ENCODE measurements around the gene RIN2. TPM values are rescaled to one million over a fixed set of nuclear protein-coding genes. Genes with fewer than 3 reads are reported as not detected.

Gene RIN2
- total RNA-seq, 1 donor from 2014 or later = 21.2 TPM

- H3K36me3 Mint-ChIP-seq (ENCODE audit: low read depth, unreplicated experiment) = no peaks in the 10 kb centered on the region
Observed at GRCh38 chr20:19727251-19727847, 30.7 kb upstream of the RIN2 start.

GRCh38 chr20:19729672-19730071 is 28.4 kb upstream of the RIN2 start:
- Histone ChIP-seq H3K79me2 (ENCODE audit: insufficient read depth, low read length) (no peaks in the 10 kb centered on the region), H3K36me3 (ENCODE audit: insufficient read depth, low read length) (no peaks in the 10 kb centered on the region), H4K20me1 (ENCODE audit: insufficient read depth, low read length) (no peaks in the 10 kb centered on the region), H3K27ac (ENCODE audit: low read depth, low read length) (no peak overlapping the region), H3K27me3 (ENCODE audit: insufficient read depth, low read length) (no peaks in the 10 kb centered on the region), H3K4me3 (ENCODE audit: insufficient read depth, low read depth, low read length) (no peak overlapping the region), H3K9me3 (ENCODE audit: insufficient read depth, low read depth, low read length) (no peaks in the 10 kb centered on the region), H3K9ac (ENCODE audit: low read length) (no peak overlapping the region), H2AFZ (ENCODE audit: low read depth, low read length) (no peak overlapping the region), H3K4me2 (ENCODE audit: low read length) (no peak overlapping the region), H3K4me1 (ENCODE audit: insufficient read depth, low read length) (no peaks in the 10 kb centered on the region)
- Mint-ChIP-seq H3K4me1 (ENCODE audit: low read depth, unreplicated experiment) (no peaks in the 10 kb centered on the region), H3K27ac (ENCODE audit: unreplicated experiment) (no peak overlapping the region), H3K9me3 (ENCODE audit: unreplicated experiment) (no peaks in the 10 kb centered on the region), H3K27me3 (ENCODE audit: low read depth, unreplicated experiment) (no peaks in the 10 kb centered on the region), H3K4me3 (ENCODE audit: unreplicated experiment) (no peak overlapping the region), H3K36me3 (ENCODE audit: low read depth, unreplicated experiment) (no peaks in the 10 kb centered on the region)
- TF ChIP-seq CTCF (IDR thresholded peaks at IDR 0.05; ENCODE audit: insufficient read depth, low read depth, low read length) (no peak), EZH2 (IDR thresholded peaks at IDR 0.05; ENCODE audit: insufficient read depth, low read length) (no peak)
- no peak for FAIRE-seq
- no peak for DNase-seq (ENCODE audit: low read depth)

More at GRCh38 chr20:19727251-19727847, 30.7 kb upstream of the RIN2 start:
- no peak for FAIRE-seq
- H3K36me3 ChIP-seq (ENCODE audit: insufficient read depth, low read length) = no peaks in the 10 kb centered on the region
- H3K4me2 ChIP-seq (ENCODE audit: low read length) = no peak overlapping the region
- H2AFZ ChIP-seq (ENCODE audit: low read depth, low read length) = no peak overlapping the region
- TF ChIP-seq CTCF (IDR thresholded peaks at IDR 0.05; ENCODE audit: insufficient read depth, low read depth, low read length) = no peak
- TF ChIP-seq EZH2 (IDR thresholded peaks at IDR 0.05; ENCODE audit: insufficient read depth, low read length) = no peak
- Mint-ChIP-seq H3K4me3 (ENCODE audit: unreplicated experiment) (no peak overlapping the region), H3K9me3 (ENCODE audit: unreplicated experiment) (peaks cover 2% of the 10 kb centered on the region), H3K27ac (ENCODE audit: unreplicated experiment) (no peak overlapping the region), H3K27me3 (ENCODE audit: low read depth, unreplicated experiment) (peaks cover 7% of the 10 kb centered on the region), H3K4me1 (ENCODE audit: low read depth, unreplicated experiment) (no peaks in the 10 kb centered on the region)
- H3K9ac ChIP-seq (ENCODE audit: low read length) = no peak overlapping the region
- no peaks in the 10 kb centered on the region for H3K4me1 ChIP-seq (ENCODE audit: insufficient read depth, low read length)
- H4K20me1 ChIP-seq (ENCODE audit: insufficient read depth, low read length) = no peaks in the 10 kb centered on the region
- H3K27me3 ChIP-seq (ENCODE audit: insufficient read depth, low read length) = no peaks in the 10 kb centered on the region
- no peak overlapping the region for H3K4me3 ChIP-seq (ENCODE audit: insufficient read depth, low read depth, low read length)
- no peaks in the 10 kb centered on the region for H3K9me3 ChIP-seq (ENCODE audit: insufficient read depth, low read depth, low read length)
- no peaks in the 10 kb centered on the region for H3K79me2 ChIP-seq (ENCODE audit: insufficient read depth, low read length)
- DNase-seq (ENCODE audit: low read depth) = no peak
- no peak overlapping the region for H3K27ac ChIP-seq (ENCODE audit: low read depth, low read length)

- H3K4me3 ChIP-seq (ENCODE audit: insufficient read depth, low read depth, low read length) = no peak overlapping the region
- no peaks in the 10 kb centered on the region for H4K20me1 ChIP-seq (ENCODE audit: insufficient read depth, low read length)
- H3K4me2 ChIP-seq (ENCODE audit: low read length) = no peak overlapping the region
- Mint-ChIP-seq H3K9me3 (ENCODE audit: unreplicated experiment) (no peaks in the 10 kb centered on the region), H3K4me3 (ENCODE audit: unreplicated experiment) (no peak overlapping the region), H3K27me3 (ENCODE audit: low read depth, unreplicated experiment) (no peaks in the 10 kb centered on the region), H3K27ac (ENCODE audit: unreplicated experiment) (no peak overlapping the region), H3K36me3 (ENCODE audit: low read depth, unreplicated experiment) (no peaks in the 10 kb centered on the region), H3K4me1 (ENCODE audit: low read depth, unreplicated experiment) (peaks cover 10% of the 10 kb centered on the region)
- H3K4me1 ChIP-seq (ENCODE audit: insufficient read depth, low read length) = peaks cover 9% of the 10 kb centered on the region
- no peak for DNase-seq (ENCODE audit: low read depth)
- no peaks in the 10 kb centered on the region for H3K36me3 ChIP-seq (ENCODE audit: insufficient read depth, low read length)
- TF ChIP-seq EZH2 (IDR thresholded peaks at IDR 0.05; ENCODE audit: insufficient read depth, low read length) (no peak), CTCF (IDR thresholded peaks at IDR 0.05; ENCODE audit: insufficient read depth, low read depth, low read length) (no peak)
- no peak for FAIRE-seq
- H3K9me3 ChIP-seq (ENCODE audit: insufficient read depth, low read depth, low read length) = no peaks in the 10 kb centered on the region
- H3K27ac ChIP-seq (ENCODE audit: low read depth, low read length) = no peak overlapping the region
- H2AFZ ChIP-seq (ENCODE audit: low read depth, low read length) = no peak overlapping the region
- H3K79me2 ChIP-seq (ENCODE audit: insufficient read depth, low read length) = no peaks in the 10 kb centered on the region
- H3K9ac ChIP-seq (ENCODE audit: low read length) = no peak overlapping the region
- H3K27me3 ChIP-seq (ENCODE audit: insufficient read depth, low read length) = no peaks in the 10 kb centered on the region
Observed at GRCh38 chr20:19730706-19731105, 27.4 kb upstream of the RIN2 start.

Data from astrocyte (in vitro differentiated cells and primary cell).